SK-N-SH (cell line): ENCODE measurements around the gene PSMD13. TPM values are rescaled to one million over a fixed set of nuclear protein-coding genes. Genes with fewer than 3 reads are reported as not detected.

Source experiments
- CTCF ChIA-PET: fragments of 300-600, 350-600 bp; formaldehyde crosslinking; extraction: SDS; loops from one replicate; lab custom pipeline; 2021; lab: Yijun Ruan, JAX
- POLR2A ChIA-PET: fragments of 350-600 bp; sonication (Branson Sonifier 250); formaldehyde crosslinking; extraction: SDS; loops from one replicate; lab custom pipeline; 2020; ENCODE audit warnings: antibody characterized with exemption, inconsistent platforms; lab: Yijun Ruan, JAX
- DNase-seq: peaks from one replicate; pipeline ENCODE4 v3.0.0; 2012
- H2AFZ ChIP-seq: fragments of 200-600 bp; sonication (generic); 2 replicates; pipeline ENCODE4 v1.8.1; 2016; ENCODE audit warnings: antibody characterized with exemption, mild to moderate bottlenecking, low read depth
- H3F3A ChIP-seq: fragments of 200-600 bp; sonication (generic); replicated peaks from 2 replicates; pipeline ENCODE3; 2016; ENCODE audit warnings: antibody characterized with exemption, mild to moderate bottlenecking; ENCODE audit not compliant: insufficient read depth
- H3K27ac ChIP-seq, 2 experiments: fragments of 200-500 bp in 1 of 2; fragments of 200-600 bp in 1 of 2; sonication (Bioruptor generic) in 1 of 2; sonication (generic), shearing (Covaris generic) in 1 of 2; 2 replicates each; pipeline versions ENCODE4 v1.5.1 to v1.6.1; 2014 to 2016; ENCODE audit warnings: low read depth in 2 of 2, inconsistent platforms in 1 of 2, low read length in 1 of 2, mild to moderate bottlenecking in 1 of 2, mixed read lengths in 1 of 2
- H3K27me3 ChIP-seq: fragments of 200-600 bp; sonication (generic), shearing (Covaris generic); 2 replicates; pipeline ENCODE4 v1.6.1; 2016; ENCODE audit warnings: mixed run types; ENCODE audit not compliant: insufficient read depth
- H3K36me3 ChIP-seq, 2 experiments: fragments of 200-500 bp in 1 of 2; fragments of 200-600 bp in 1 of 2; sonication (Bioruptor generic) in 1 of 2; sonication (generic) in 1 of 2; replicated peaks in 1 of 2; 2 replicates each; pipeline versions ENCODE3 to v1.5.1; 2014 to 2016; ENCODE audit warnings: low read length in 1 of 2, mild to moderate bottlenecking in 1 of 2; ENCODE audit not compliant: insufficient read depth in 2 of 2, control insufficient read depth in 1 of 2
- H3K4me1 ChIP-seq, 2 experiments: fragments of 200-500 bp in 1 of 2; fragments of 200-600 bp in 1 of 2; sonication (Bioruptor generic) in 1 of 2; sonication (generic), shearing (Covaris generic) in 1 of 2; 2 replicates each; pipeline versions ENCODE4 v1.5.1 to v1.6.1; 2014 to 2016; ENCODE audit warnings: low read depth in 1 of 2, low read length in 1 of 2, mixed run types in 1 of 2; ENCODE audit not compliant: insufficient read depth in 2 of 2, control insufficient read depth in 1 of 2
- H3K4me2 ChIP-seq: fragments of 200-600 bp; sonication (generic), shearing (Covaris generic); 2 replicates; pipeline ENCODE4 v1.6.1; 2017; ENCODE audit warnings: mixed run types
- H3K4me3 ChIP-seq, 2 experiments: fragments of 200-500 bp in 1 of 2; fragments of 200-600 bp in 1 of 2; sonication (Bioruptor generic) in 1 of 2; sonication (generic), shearing (Covaris generic) in 1 of 2; 2 replicates each; pipeline versions ENCODE4 v1.5.1 to v1.8.1; 2014 to 2016; ENCODE audit warnings: low read depth in 2 of 2, inconsistent platforms in 1 of 2, low read length in 1 of 2, mild to moderate bottlenecking in 1 of 2, mixed read lengths in 1 of 2, moderate library complexity in 1 of 2
- H3K79me2 ChIP-seq: fragments of 200-600 bp; sonication (generic); 2 replicates; pipeline ENCODE4 v1.8.1; 2017; ENCODE audit warnings: mild to moderate bottlenecking; ENCODE audit not compliant: insufficient read depth
- H3K9ac ChIP-seq: fragments of 200-600 bp; sonication (generic); 2 replicates; pipeline ENCODE4 v1.6.1; 2017; ENCODE audit warnings: mixed run types
- H3K9me2 ChIP-seq: fragments of 200-600 bp; sonication (generic); 2 replicates; pipeline ENCODE4 v1.6.1; 2017; ENCODE audit warnings: mixed run types
- H3K9me3 ChIP-seq: fragments of 200-600 bp; sonication (generic); 2 replicates; pipeline ENCODE4 v1.6.1; 2017; ENCODE audit warnings: mixed run types, mild to moderate bottlenecking, moderate library complexity
- H4K20me1 ChIP-seq: fragments of 200-600 bp; sonication (generic); 2 replicates; pipeline ENCODE4 v1.6.1; 2017; ENCODE audit warnings: mild to moderate bottlenecking, mixed run types; ENCODE audit not compliant: insufficient read depth
- EP300 ChIP-seq, 2 experiments: IDR thresholded peaks; 2 replicates each; pipeline versions ENCODE4 v1.4.0 to v1.6.1; 2012; ENCODE audit warnings: borderline replicate concordance in 1 of 2, low read depth in 1 of 2, low read length in 1 of 2
- EZH2phosphoT487 ChIP-seq: fragments of 200-600 bp; sonication (generic); IDR thresholded peaks from 2 replicates; pipeline ENCODE4 v1.6.1; 2017; ENCODE audit warnings: low read depth, mixed run types, mild to moderate bottlenecking, antibody characterized with exemption, moderate library complexity, borderline replicate concordance
- FOSL2 ChIP-seq: IDR thresholded peaks from 2 replicates; pipeline ENCODE4 v1.4.0; 2012; ENCODE audit warnings: low read depth, mild to moderate bottlenecking, moderate library complexity, borderline replicate concordance
- FOXJ3 ChIP-seq: sonication (generic); formaldehyde crosslinking; IDR thresholded peaks from 2 replicates; pipeline ENCODE4 v1.5.1; 2020; ENCODE audit warnings: mild to moderate bottlenecking, missing genetic modification reagents
- FOXM1 ChIP-seq: IDR thresholded peaks from 2 replicates; pipeline ENCODE4 v1.4.0; 2012; ENCODE audit warnings: low read depth, mild to moderate bottlenecking
- JUND ChIP-seq: IDR thresholded peaks from 2 replicates; pipeline ENCODE4 v1.4.0; 2012
- MEF2A ChIP-seq: IDR thresholded peaks from 2 replicates; pipeline ENCODE4 v1.4.0; 2012; ENCODE audit warnings: low read depth, borderline replicate concordance
- MXI1 ChIP-seq: IDR thresholded peaks from 2 replicates; pipeline ENCODE4 v1.6.1; 2012; ENCODE audit warnings: mild to moderate bottlenecking, low read depth, low read length, improper control_type of control experiment
- RCOR1 ChIP-seq: fragments of 150-350 bp; IDR thresholded peaks from 2 replicates; pipeline ENCODE4 v1.6.1; 2017; ENCODE audit warnings: antibody characterized with exemption, low read length
- RXRA ChIP-seq: IDR thresholded peaks from 2 replicates; pipeline ENCODE4 v1.4.0; 2012; ENCODE audit warnings: low read depth, mild to moderate bottlenecking, borderline replicate concordance
- TAF1 ChIP-seq: IDR thresholded peaks from 2 replicates; pipeline ENCODE4 v1.6.1; 2012; ENCODE audit warnings: low read depth, mild to moderate bottlenecking, low read length, moderate library complexity, borderline replicate concordance
- TCF12 ChIP-seq: IDR thresholded peaks from 2 replicates; pipeline ENCODE4 v1.4.0; 2012
- TEAD4 ChIP-seq: IDR thresholded peaks from 2 replicates; pipeline ENCODE4 v1.4.0; 2012; ENCODE audit warnings: mild to moderate bottlenecking, borderline replicate concordance; ENCODE audit not compliant: insufficient read depth
- YY1 ChIP-seq: IDR thresholded peaks from 2 replicates; pipeline ENCODE4 v1.4.0; 2012; ENCODE audit warnings: low read depth, mild to moderate bottlenecking
- ZBTB33 ChIP-seq: IDR thresholded peaks from 2 replicates; pipeline ENCODE4 v1.4.0; 2012; ENCODE audit warnings: low read depth, borderline replicate concordance
- WGBS: methylation state at CpG from one replicate; pipeline ENCODE4 v1.1.6; 2017; ENCODE audit warnings: low lambda C conversion rate; 5-methylcytosine and 5-hydroxymethylcytosine counted together
- polyA plus RNA-seq, 3 experiments: library from polyadenylated mRNA; depleted of rRNA; stranded (reverse); fragments of >200 nt; gene quantifications; 2 replicates each; pipeline ENCODE4 v1.2.3, GENCODE V29; 2012
- TF ChIP-seq, protein P1 (sequence below): fragments of 200-600 bp; sonication (generic); IDR thresholded peaks from 2 replicates; pipeline ENCODE4 v1.6.1; 2017; ENCODE audit warnings: antibody characterized with exemption, mild to moderate bottlenecking, moderate library complexity

The PSMD13 gene
- polyA plus RNA-seq, 1 of the 3 experiments (the other 2 are of a cell fraction): 196 TPM

- peaks cover 55% of the 10 kb centered on the region for H3K79me2 ChIP-seq
- no peak for DNase-seq
- no peak overlapping the region for H3K4me2 ChIP-seq
- no peaks in the 10 kb centered on the region for H3K9me2 ChIP-seq
- no peak overlapping the region for H2AFZ ChIP-seq
- H3K27me3 ChIP-seq: no peaks in the 10 kb centered on the region
- TF ChIP-seq RXRA (no peak), EZH2phosphoT487 (no peak), YY1 (no peak), EP300 (IDR thresholded peaks at IDR 0.05; ENCODE audit: borderline replicate concordance in 1 of 2, low read depth in 1 of 2, low read length in 1 of 2) (no peak), ZBTB33 (no peak), TEAD4 (no peak)
- H3K4me3 ChIP-seq: no peak overlapping the region
- CTCF ChIA-PET: interaction anchor here (1.1 kb wide), 1 partner anchor 244 kb away, joined by 3 read pairs; no protein-coding TSS in a partner anchor
- POLR2A ChIA-PET: no interaction called here
- H3K9me3 ChIP-seq: no peaks in the 10 kb centered on the region
- H4K20me1 ChIP-seq: peaks cover 42% of the 10 kb centered on the region
- 97% methylated on average over 10 of the region's 12 CpGs for WGBS
- H3K9ac ChIP-seq: no peak overlapping the region
- no peak overlapping the region for H3K27ac ChIP-seq
- peaks cover 10 to 19% of the 10 kb centered on the region in 2 experiments; a peak in 3 of 4 replicates for H3K4me1 ChIP-seq
- peaks cover 8% of the 10 kb centered on the region for H3F3A ChIP-seq
- peaks cover 30 to 35% of the 10 kb centered on the region in 2 experiments for H3K36me3 ChIP-seq
Measured at GRCh38 chr11:204587-205109, 32.1 kb upstream of the PSMD13 start.

- Histone ChIP-seq H3F3A (peaks cover 8% of the 10 kb centered on the region), H3K27me3 (no peaks in the 10 kb centered on the region), H3K27ac (no peak overlapping the region), H3K9ac (no peak overlapping the region; the same call in 1 of the 2 replicates), H3K9me3 (no peaks in the 10 kb centered on the region), H3K9me2 (no peaks in the 10 kb centered on the region), H2AFZ (no peak overlapping the region), H3K36me3 (peaks cover 37 to 43% of the 10 kb centered on the region in 2 experiments), H3K4me2 (peak overlapping the region; percentile 92), H3K4me1 (peaks cover 15 to 27% of the 10 kb centered on the region in 2 experiments; a peak in 3 of 4 replicates), H3K79me2 (peaks cover 63% of the 10 kb centered on the region), H4K20me1 (peaks cover 45% of the 10 kb centered on the region), H3K4me3 (no peak overlapping the region; a peak in 1 of 4 replicates)
- ChIA-PET POLR2A (no interaction called here), CTCF (interaction anchor here (1.1 kb wide), 1 partner anchor 243 kb away, joined by 3 read pairs; no protein-coding TSS in a partner anchor)
- DNase-seq: no peak
- TF ChIP-seq ZBTB33: no peak
- no peak for TF ChIP-seq TAF1
- no peak for TF ChIP-seq TEAD4
- no peak for TF ChIP-seq FOXM1
- no peak for TF ChIP-seq TCF12
- no peak for TF ChIP-seq MEF2A
- no peak for TF ChIP-seq FOSL2
- no peak for TF ChIP-seq FOXJ3 (CRISPR knock-in tag)
- TF ChIP-seq JUND: no peak
- TF ChIP-seq, protein P1, sequence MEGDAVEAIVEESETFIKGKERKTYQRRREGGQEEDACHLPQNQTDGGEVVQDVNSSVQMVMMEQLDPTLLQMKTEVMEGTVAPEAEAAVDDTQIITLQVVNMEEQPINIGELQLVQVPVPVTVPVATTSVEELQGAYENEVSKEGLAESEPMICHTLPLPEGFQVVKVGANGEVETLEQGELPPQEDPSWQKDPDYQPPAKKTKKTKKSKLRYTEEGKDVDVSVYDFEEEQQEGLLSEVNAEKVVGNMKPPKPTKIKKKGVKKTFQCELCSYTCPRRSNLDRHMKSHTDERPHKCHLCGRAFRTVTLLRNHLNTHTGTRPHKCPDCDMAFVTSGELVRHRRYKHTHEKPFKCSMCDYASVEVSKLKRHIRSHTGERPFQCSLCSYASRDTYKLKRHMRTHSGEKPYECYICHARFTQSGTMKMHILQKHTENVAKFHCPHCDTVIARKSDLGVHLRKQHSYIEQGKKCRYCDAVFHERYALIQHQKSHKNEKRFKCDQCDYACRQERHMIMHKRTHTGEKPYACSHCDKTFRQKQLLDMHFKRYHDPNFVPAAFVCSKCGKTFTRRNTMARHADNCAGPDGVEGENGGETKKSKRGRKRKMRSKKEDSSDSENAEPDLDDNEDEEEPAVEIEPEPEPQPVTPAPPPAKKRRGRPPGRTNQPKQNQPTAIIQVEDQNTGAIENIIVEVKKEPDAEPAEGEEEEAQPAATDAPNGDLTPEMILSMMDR: no peak
- no peak for TF ChIP-seq RCOR1
- TF ChIP-seq MXI1: no peak
- 90% methylated on average over 14 of the region's 16 CpGs for WGBS
Measured at GRCh38 chr11:205221-206001, 31.4 kb upstream of the PSMD13 start.
